SK-N-DZ (cell line): ENCODE data around the gene UBE2V1. TPM values are rescaled to one million over a fixed set of nuclear protein-coding genes. Genes with fewer than 3 reads are reported as not detected.
"Not testable (repeated sequence)": the region's sequence is repeated elsewhere in the genome, so short reads cannot be mapped to it uniquely, and the experiment has no call there.

Experiments used
- DNase-seq: peaks from one replicate; pipeline ENCODE4 v3.0.0-alpha.2; 2015; ENCODE audit warnings: low spot score
- polyA plus RNA-seq, 2 experiments: library from polyadenylated mRNA; depleted of rRNA; stranded (reverse); fragments of >200 nt; gene quantifications; 2 replicates each; pipeline ENCODE4 v1.2.3, GENCODE V29; 2014

UBE2V1 gene
- 79.0 and 79.5 TPM in 2 replicates for polyA plus RNA-seq (2014; cell fraction: cytosol; rRNA removed)
- 52.4 and 140 TPM in 2 replicates for polyA plus RNA-seq (2014; cell fraction: nucleus; rRNA removed)

GRCh38 chr20:50112512-50113419 is at the start of gene UBE2V1:
TSS of gene UBE2V1 (minus strand) at chr20:50113150. CDS start at chr20:50113128, 22 bp downstream.
- DNase-seq: peak; percentile 86

GRCh38 chr20:50161494-50161893 is 48.5 kb upstream of the UBE2V1 start:
- not testable (repeated sequence) for DNase-seq

DNA sequence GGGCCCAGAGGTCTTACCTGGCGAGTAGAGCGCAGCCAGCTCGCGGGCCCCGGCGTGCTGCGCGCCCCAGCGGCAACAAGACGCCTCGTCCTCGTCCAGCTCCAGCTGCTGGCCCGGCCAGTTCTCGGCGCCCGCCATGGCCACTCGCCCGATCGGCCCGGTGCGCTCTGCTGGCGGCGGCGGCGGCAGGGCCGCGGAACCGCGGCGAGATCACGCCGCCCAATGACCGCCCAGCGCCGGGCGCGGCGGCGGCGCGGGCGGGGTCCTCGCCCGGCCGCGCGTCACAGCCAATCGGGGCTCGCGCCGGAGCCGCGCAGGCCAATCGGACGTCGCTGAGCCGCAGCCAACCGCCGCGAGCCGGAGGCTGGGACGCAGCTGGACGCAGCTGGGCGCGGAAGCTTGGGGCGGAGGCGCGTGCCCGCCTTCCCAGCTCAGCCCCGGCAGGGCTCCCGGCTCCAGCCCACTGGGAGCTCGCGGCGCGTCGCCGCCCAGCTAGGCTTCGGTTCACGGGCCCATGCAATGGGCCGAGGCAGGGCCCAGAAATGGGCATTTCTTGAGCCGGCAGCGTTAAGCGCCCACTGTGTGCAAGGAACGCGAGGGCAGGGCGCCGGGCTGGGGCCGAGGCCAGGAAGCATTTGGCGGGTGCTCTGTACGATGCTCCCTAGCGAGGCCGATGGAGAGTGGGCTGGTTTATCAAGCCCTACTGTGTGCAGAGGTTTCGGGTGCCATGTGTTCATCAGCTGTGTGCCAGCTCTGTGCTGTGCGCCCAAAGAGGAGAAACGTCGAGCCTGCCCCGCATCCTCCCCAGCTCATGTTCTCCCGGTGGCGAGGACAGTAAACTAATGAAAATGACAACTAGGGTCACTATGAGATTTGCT is 40.8 kb upstream of the UBE2V1 start, which contains the start of gene PEDS1:
Gene PEDS1, minus strand, starts transcription at position 224 of the 878 bp plus-strand sequence. Its CDS starts 86 bp downstream, at position 138.
- peak; percentile 89 for DNase-seq

DNA sequence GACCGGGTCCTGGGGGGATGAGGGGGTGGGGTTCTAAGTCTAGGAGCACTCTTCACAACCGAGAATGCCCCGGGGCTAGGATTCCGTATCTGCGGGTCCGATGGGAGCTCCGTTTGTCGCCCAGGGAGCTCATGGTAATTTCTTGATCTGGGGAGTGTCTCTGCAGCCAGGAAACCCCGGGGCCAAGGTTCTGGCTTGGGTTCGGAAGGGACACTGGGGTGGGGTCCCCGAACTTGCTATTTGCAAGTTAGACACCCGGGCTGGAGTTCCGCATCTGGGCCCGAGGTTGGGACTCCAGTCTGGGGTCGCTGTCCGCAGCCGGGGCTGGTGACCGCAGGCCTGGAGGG is 40.2 kb upstream of the UBE2V1 start:
- no peak for DNase-seq

GRCh38 chr20:50152394-50153152 is 39.6 kb upstream of the UBE2V1 start:
- DNase-seq: no peak

DNA sequence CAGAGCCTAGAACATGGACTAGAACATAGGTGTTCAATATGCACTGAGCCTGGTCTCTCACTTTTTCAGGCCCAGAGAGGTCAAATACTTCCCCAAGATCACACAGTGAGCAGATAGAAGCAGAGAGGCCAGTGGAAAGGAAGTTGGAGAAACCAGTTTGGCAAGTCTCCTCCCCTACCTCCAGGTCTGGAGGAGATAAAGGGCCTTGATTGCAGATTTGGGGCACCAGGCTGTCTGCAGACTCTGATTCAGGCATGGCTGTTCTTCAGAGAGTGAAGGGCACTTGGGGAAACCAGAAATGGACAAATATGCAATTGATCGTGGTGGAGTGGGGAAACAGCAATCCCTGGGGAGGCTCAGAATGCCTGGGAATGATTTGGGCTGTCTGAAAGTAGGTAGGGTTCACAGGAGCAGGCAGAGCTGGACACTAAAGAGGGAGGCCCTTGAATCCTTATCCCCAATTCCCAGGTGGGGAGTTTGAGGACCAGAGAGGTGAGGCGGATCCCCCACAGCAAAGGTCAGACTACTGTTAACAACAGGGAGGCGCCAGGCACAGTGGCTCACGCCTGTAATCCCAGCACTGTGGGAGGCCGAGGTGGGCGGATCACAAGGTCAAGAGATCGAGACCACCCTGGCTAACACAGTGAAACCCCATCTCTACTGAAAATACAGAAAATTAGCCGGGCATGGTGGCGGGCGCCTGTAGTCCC is 38.2 kb upstream of the UBE2V1 start:
- DNase-seq: no peak

DNA sequence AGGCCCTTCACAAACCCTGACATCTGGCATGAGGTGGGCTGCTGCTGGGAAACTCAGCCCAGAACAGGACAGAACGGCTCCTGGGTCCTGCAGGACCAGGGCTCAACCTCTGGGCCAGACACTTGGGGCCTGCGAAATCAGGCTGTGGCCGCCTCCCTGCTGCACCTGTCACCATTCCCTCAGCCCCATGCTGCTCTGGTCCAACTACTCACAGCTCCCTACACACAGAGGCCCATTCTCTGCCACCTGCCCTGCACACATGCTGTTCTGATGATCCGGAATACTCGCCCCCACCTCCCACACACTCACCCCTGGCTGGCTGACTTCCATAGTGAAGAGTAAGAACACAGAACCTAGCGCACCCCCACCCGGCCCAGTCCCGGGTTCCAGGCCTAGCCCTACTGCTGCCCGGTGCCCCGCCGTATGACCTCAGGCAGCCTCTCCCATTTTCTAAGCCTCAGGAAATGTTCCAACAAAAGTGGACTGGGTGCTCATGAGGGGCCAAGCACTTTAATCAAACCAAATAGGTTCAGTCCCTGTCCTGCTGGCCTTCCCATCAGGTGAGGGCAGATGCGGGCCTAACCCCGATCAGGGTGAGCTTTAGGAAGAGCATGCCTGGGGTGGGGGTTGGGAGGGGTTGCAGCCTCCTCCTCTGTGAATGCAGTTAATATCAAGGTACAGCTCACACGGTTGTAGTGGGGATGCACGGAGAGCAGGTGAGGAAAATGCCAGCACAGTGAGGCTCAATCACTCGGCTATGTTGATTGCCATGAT is 36.7 kb upstream of the UBE2V1 start:
- DNase-seq: no peak

DNA sequence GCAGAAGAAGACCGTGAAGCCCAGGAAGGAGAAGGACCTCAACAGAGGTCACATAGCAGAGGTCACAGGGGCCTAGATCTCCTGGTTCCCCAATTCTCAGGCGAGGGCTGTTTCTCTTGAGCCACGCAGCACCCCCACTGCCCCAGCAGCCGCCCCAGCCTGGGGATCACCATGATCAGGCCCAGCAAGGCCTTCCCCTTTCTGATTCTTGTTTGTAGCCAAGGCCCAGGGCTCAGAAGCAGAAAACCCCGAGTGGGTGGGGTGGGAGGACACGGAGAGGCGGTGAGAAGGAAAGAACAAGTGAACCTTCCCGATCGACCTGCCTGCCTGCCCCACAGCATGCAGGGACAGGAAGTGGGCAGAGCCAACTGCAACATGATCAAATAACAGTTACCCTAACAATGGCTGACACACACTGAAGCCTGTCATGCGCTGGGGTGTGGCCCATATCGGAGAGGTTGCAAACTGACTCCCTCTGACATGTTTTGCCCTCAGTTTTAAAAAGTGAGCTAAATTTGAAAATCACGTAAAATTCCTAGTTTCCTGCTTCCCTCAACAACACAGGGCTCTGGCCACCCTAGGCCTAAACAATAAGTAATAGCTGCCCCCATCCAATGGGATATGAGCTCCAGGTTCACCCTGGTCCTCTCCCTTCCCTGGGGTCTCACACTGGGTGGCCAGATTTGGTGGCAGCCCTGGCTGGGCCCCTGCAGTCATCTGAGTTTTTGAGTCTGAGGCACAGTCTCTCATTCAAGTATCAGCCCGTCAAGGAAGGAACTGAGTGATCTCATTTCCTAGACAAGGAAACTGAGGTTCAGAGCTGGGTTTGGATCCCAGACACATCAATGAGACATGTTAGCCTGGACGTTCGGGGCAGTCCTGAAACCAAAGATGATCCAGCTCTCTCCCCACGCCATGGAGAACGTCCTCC is 34.0 kb upstream of the UBE2V1 start:
- no peak for DNase-seq

GRCh38 chr20:50146214-50146613 is 33.3 kb upstream of the UBE2V1 start:
- DNase-seq: no peak

DNA sequence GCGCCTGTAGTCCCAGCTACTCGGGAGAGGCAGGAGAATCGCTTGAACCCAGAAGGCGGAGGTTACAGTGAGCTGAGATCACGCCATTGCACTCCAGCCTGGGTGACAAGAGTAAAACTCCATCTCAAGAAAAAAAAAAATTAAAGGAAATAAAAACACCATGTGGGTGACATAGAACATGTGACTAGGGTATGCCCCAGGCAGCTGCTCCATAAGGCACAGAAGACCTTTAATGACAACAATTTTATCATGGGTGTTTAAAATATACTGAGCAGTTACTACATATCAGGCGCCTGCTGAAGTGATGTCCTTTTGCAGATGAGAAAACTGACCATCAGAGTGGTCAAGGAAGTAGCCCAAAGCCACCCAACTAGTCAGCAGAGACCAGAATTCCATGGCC is 32.6 kb upstream of the UBE2V1 start:
- no peak for DNase-seq

- no peak for DNase-seq
Observed at GRCh38 chr20:50144362-50144761, 31.4 kb upstream of the UBE2V1 start.

DNA sequence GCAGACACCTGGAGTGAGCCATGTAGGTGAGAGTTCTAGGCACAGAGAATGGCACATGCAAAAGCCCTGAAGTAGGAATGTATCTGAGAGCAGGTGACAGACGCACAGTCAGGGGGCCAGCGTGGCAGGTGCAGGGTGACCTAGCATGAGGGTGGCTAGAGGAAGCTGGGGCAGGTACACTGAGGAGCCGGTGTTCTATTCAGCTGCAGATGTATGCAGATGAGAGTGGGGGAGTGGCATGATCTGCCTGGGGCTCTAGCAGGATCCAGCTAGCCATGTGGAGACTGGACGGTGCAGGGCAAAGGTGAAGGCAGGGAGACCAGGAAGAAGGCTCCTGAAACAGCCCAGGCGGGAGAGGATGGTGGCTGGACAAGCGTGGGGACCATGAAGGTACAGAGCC is 29.9 kb upstream of the UBE2V1 start:
- DNase-seq: no peak

DNA sequence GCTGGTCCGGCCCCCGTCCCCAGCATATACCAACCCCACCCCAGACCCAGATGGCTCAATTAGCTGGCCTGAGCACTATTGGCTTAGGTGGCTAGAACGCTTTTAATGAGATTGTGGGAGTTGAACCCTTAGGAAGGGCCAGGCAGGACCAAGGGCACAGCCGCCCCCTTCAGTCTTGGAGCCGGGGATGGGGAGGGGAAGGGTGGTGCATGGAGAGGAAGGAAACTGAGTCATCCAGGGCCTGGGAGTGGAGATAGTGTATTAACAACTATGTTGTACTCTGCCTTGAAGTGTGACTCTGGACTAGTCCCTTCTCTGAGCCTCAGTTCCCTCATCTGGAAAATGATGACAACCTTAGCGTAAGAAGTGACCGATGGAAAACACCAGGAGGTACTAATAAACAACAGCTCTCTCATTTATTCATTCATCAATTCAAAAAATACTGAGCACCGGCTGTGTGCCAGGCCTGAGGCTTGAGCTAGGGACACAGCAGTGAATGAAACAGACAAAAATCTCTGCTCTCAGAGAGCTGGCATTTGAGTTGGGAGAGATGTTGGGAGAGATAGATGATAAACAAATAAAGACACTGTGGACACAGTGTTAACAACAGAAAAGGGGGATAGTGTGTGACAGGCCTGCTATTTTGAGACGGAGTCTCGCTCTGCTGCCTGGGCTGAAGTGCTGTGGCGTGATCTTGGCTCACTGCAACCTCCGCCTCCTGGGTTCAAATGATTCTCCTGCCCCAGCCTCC is 29.0 kb upstream of the UBE2V1 start:
- DNase-seq: no peak

GRCh38 chr20:50141018-50141675 is 28.2 kb upstream of the UBE2V1 start:
- DNase-seq: no peak

DNA sequence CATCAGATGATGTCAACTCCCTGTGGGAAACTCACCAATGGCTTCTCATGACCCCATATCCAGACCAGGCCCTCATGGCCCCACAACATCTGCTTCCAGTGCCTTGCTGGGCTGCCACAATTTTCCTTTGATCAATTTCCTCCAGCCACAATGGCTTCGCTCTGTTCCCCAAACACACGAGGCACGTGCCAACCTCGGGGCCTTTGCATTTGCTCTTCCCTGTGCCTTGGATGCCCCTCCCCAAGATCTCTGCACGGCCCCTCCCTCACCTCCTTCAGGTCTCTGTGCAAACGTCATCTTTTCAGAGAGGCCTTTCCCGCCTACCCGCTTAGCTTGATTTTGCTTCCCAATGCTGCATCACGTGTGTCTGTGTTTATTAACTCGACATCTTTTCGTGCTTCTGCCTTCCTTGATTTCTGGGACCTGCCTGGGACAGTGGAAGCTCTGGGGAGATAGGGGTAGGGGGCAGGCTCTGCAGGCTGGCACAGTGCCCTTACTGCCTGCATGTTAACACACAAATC is 27.4 kb upstream of the UBE2V1 start:
- DNase-seq: no peak

DNA sequence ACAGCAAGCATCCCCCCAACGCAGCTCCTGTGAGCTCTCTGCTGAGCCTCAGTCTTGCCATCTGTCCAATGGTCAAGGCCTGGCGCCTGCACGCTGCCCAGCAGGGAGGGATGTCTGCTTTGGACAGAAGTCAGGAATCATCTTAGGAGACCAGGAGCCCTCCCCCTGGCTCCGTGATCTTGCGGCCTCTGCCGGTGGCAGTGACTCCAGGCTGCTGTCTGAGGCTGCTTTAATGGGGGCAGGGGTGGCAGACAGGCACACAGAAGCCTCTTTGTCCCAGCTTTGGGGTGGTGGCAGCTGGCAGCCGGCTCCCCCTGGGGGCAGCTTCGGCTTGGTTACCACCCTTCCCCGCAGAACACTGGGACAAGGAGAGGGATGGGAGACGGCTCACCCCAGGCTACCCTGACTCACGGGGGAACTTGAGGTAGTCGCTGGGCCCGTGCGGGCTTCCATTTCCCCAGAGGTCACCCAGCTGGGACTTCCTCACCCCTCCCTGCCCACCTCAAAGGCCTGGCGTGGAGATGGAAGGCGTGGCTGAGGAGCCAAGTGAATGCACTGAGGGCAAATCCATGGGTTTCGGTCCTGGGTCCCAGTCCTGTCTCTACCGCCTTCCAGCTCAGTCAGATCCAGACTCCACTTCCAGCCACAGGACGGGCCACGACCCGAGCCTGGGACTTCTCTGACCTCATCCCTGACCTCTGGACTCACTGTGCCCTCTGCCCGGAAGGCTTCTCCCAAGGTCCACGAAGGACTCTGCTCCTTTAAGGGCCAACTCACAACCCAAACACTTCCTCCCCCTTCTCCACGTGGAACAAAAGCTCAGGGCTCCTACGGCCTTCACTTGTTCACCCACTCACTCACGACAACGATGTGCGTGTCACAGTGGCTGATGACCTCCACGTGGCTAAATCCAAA is 25.8 kb upstream of the UBE2V1 start:
- no peak for DNase-seq
